ENCODE measurements around the gene PKNOX2.

GRCh38 chr11:125264100-125265022 lies 99.8 kb downstream of the PKNOX2 start:
- TF ChIP-seq POLR2AphosphoS5 (IDR thresholded peaks at IDR 0.05; ENCODE audit: low read depth, low read length) (no peak), POLR2A (IDR thresholded peaks at IDR 0.05; ENCODE audit: low read depth, low read length) (no peak)

All from GM12892 (cell line).